SK-N-SH (cell line): ENCODE measurements around the gene ZNF766.

Experiments
- EP300 ChIP-seq, 2 experiments: IDR thresholded peaks; 2 replicates each; pipeline versions ENCODE4 v1.4.0 to v1.6.1; 2012; ENCODE audit warnings: borderline replicate concordance in 1 of 2, low read depth in 1 of 2, low read length in 1 of 2
- FOXJ3 ChIP-seq: sonication (generic); formaldehyde crosslinking; IDR thresholded peaks from 2 replicates; pipeline ENCODE4 v1.5.1; 2020; ENCODE audit warnings: mild to moderate bottlenecking, missing genetic modification reagents
- MAX ChIP-seq: IDR thresholded peaks from 2 replicates; pipeline ENCODE4 v1.4.0; 2012; ENCODE audit warnings: low read depth
- SIN3A ChIP-seq: IDR thresholded peaks from 2 replicates; pipeline ENCODE4 v1.6.1; 2012; ENCODE audit warnings: low read depth, mild to moderate bottlenecking, low read length, moderate library complexity, borderline replicate concordance
- SMC3 ChIP-seq: IDR thresholded peaks from 2 replicates; pipeline ENCODE4 v1.6.1; 2012; ENCODE audit warnings: low read depth, low read length, improper control_type of control experiment
- TAF1 ChIP-seq: IDR thresholded peaks from 2 replicates; pipeline ENCODE4 v1.6.1; 2012; ENCODE audit warnings: low read depth, mild to moderate bottlenecking, low read length, moderate library complexity, borderline replicate concordance
- YY1 ChIP-seq: IDR thresholded peaks from 2 replicates; pipeline ENCODE4 v1.4.0; 2012; ENCODE audit warnings: low read depth, mild to moderate bottlenecking
- TF ChIP-seq, protein P1 (sequence below): fragments of 200-600 bp; sonication (generic); IDR thresholded peaks from 2 replicates; pipeline ENCODE4 v1.6.1; 2017; ENCODE audit warnings: antibody characterized with exemption, mild to moderate bottlenecking, moderate library complexity
- TF ChIP-seq, protein P2 (sequence below): IDR thresholded peaks from 2 replicates; pipeline ENCODE4 v1.4.0; 2012; ENCODE audit warnings: low read depth, borderline replicate concordance

DNA sequence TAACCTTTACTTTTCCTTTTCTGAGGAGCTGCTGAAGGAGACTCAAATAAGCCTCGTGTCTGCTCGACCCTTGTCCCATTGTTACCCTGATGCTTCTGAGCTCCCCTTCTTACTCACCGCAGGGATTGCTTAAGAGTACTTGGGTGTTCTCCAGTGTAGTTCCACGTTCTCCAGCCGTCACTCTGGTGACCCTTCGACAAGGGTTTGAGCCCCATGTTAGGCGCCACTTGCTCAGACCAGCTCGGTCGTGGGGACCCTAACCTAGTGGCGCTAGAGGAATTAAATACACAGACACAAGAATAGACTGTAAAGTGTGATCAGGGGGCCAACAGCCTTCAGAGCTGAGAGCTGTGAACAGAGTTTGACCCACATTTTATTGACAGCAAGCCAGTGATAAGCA lies 37.9 kb downstream of the ZNF766 start:
- TF ChIP-seq YY1, result no peak
- no peak for TF ChIP-seq FOXJ3 (CRISPR knock-in tag)
- TF ChIP-seq, protein P1, sequence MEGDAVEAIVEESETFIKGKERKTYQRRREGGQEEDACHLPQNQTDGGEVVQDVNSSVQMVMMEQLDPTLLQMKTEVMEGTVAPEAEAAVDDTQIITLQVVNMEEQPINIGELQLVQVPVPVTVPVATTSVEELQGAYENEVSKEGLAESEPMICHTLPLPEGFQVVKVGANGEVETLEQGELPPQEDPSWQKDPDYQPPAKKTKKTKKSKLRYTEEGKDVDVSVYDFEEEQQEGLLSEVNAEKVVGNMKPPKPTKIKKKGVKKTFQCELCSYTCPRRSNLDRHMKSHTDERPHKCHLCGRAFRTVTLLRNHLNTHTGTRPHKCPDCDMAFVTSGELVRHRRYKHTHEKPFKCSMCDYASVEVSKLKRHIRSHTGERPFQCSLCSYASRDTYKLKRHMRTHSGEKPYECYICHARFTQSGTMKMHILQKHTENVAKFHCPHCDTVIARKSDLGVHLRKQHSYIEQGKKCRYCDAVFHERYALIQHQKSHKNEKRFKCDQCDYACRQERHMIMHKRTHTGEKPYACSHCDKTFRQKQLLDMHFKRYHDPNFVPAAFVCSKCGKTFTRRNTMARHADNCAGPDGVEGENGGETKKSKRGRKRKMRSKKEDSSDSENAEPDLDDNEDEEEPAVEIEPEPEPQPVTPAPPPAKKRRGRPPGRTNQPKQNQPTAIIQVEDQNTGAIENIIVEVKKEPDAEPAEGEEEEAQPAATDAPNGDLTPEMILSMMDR, result no peak
- no peak for TF ChIP-seq SIN3A
- TF ChIP-seq SMC3, result no peak
- TF ChIP-seq MAX, result no peak
- TF ChIP-seq EP300 (IDR thresholded peaks at IDR 0.05; ENCODE audit: borderline replicate concordance in 1 of 2, low read depth in 1 of 2, low read length in 1 of 2), result no peak
- no peak for TF ChIP-seq TAF1
- TF ChIP-seq, protein P2, sequence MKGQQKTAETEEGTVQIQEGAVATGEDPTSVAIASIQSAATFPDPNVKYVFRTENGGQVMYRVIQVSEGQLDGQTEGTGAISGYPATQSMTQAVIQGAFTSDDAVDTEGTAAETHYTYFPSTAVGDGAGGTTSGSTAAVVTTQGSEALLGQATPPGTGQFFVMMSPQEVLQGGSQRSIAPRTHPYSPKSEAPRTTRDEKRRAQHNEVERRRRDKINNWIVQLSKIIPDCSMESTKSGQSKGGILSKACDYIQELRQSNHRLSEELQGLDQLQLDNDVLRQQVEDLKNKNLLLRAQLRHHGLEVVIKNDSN, result no peak
